OCI-LY7 (cell line): ENCODE data around the gene YBX1.

Experiments used
- EZH2phosphoT487 ChIP-seq: fragments of 200-600 bp; sonication (generic); IDR thresholded peaks from 2 replicates; pipeline ENCODE4 v1.6.1; 2018; ENCODE audit warnings: low read depth, borderline replicate concordance, mild to moderate bottlenecking, mixed run types, antibody characterized with exemption, low read length, moderate library complexity, mixed read lengths
- TF ChIP-seq, protein P1 (sequence below): fragments of 200-600 bp; sonication (generic); conservative IDR thresholded peaks from 2 replicates; pipeline ENCODE4 v1.5.1; 2014; ENCODE audit warnings: mild to moderate bottlenecking, antibody characterized with exemption, low read length, moderate library complexity, mixed read lengths

DNA sequence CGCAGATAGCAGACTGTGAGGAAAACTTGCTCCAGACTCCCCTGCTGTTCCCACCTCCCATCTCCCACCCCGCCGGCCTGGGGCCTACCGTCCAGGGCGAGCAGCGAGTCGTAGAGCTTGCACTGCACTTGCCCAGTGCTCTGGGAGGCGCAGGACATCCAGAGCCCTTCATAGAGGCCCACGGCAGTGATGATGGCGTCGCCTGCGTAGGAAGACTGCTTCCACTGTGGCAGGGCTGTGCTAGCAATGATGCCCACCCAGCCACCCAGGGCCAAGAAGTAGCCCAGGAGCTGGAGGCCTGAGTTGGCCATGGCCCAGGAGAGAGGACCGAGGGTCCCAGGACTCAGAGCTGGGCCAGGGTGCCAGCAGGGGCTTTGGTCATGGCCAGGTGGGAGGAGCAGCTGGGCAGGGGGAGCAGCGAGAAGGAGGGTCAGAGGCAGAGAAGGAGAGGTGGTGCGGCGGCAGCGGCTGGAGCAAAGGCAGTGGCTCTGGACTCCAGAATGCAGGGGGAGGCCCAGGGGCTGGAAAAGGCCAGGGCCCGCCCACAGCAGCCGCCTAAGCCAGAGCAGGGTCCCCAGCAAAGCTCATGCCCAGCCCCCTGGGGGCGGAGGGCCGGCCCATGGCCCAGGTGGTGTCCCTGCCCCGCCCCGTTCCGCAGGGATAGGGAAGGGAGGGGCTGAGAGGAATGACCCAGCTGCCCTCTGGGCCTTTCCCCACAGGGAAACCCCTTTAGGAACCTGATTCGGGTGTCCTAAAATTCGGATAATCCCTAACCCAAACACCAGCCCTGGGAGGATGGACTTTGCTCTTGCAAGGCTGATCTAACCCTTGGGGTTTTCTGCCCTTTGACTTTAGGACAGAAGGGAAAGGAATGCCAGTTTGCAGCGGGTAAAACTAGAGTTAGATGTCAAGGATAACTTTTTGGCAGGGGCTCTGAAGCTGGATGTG lies 57.8 kb downstream of the YBX1 start, which contains the start of gene CLDN19:
- TF ChIP-seq, protein P1, sequence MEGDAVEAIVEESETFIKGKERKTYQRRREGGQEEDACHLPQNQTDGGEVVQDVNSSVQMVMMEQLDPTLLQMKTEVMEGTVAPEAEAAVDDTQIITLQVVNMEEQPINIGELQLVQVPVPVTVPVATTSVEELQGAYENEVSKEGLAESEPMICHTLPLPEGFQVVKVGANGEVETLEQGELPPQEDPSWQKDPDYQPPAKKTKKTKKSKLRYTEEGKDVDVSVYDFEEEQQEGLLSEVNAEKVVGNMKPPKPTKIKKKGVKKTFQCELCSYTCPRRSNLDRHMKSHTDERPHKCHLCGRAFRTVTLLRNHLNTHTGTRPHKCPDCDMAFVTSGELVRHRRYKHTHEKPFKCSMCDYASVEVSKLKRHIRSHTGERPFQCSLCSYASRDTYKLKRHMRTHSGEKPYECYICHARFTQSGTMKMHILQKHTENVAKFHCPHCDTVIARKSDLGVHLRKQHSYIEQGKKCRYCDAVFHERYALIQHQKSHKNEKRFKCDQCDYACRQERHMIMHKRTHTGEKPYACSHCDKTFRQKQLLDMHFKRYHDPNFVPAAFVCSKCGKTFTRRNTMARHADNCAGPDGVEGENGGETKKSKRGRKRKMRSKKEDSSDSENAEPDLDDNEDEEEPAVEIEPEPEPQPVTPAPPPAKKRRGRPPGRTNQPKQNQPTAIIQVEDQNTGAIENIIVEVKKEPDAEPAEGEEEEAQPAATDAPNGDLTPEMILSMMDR: no peak
- no peak for TF ChIP-seq EZH2phosphoT487
